ENCODE results near the gene OVOL2. TPM values are rescaled to one million over a fixed set of nuclear protein-coding genes. Genes with fewer than 3 reads are reported as not detected.

The OVOL2 gene
- polyA plus RNA-seq, 1 donor from 2014 or later, result not detected

DNA sequence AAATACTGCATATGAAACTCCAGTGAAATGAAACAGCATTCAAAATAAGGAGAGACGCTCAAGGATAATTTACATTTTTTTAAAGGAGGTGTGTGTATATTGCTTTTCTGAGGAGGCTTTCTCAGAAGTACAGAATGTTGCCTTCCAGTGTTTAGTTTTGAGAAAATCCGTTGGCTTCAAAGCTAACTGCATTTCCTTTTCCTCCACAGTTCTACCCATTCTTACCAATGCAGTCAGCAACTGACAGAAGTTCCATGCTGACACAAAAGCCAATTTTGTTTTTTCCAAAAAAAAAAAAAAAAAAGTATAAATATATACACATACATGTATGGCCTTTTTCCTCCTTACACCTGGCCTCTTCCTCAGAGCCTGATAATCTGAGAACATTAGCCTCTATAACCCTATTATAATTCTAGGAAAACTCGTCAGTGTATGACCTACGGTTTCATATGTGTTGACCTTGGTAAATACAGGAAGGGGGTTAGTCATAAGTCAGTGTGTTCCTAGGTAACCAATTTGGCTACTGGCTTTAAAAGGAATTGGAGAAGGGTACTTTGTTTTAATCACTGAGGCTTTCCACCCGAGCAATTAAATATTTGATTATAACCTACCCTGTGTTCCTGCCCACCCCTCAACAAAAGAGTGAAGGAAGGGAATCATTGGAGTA lies 64.7 kb downstream of the OVOL2 start:
- Histone ChIP-seq H3K79me2 (replicated peaks; ENCODE audit: insufficient read depth, low read length) (no peaks in the 10 kb centered on the region), H4K20me1 (ENCODE audit: insufficient read depth) (no peaks in the 10 kb centered on the region), H3K9me2 (ENCODE audit: insufficient read depth, low read length) (no peaks in the 10 kb centered on the region), H3K9ac (ENCODE audit: low read length) (no peak overlapping the region), H3K27ac (ENCODE audit: low read length) (no peak overlapping the region), H2AFZ (ENCODE audit: low read depth, low read length) (no peak overlapping the region), H3K27me3 (ENCODE audit: insufficient read depth, low read depth, low read length) (no peaks in the 10 kb centered on the region), H3K36me3 (ENCODE audit: insufficient read depth, low read length) (no peaks in the 10 kb centered on the region), H3K4me3 (ENCODE audit: low read length) (no peak overlapping the region), H3K9me3 (ENCODE audit: low read length) (no peaks in the 10 kb centered on the region), H3F3A (ENCODE audit: insufficient read depth, low read length, poor library complexity, severe bottlenecking) (no peaks in the 10 kb centered on the region), H3K4me2 (ENCODE audit: low read length) (no peak overlapping the region)
- TF ChIP-seq EZH2 (IDR thresholded peaks at IDR 0.05; ENCODE audit: borderline replicate concordance, insufficient read depth, low read length, poor library complexity, severe bottlenecking) (no peak), SMC3 (conservative IDR thresholded peaks at IDR 0.05; ENCODE audit: poor library complexity) (no peak), MXI1 (conservative IDR thresholded peaks at IDR 0.05; ENCODE audit: poor library complexity, severe bottlenecking) (no peak), EP300 (conservative IDR thresholded peaks at IDR 0.05; ENCODE audit: poor library complexity, severe bottlenecking) (no peak), RAD21 (conservative IDR thresholded peaks at IDR 0.05) (no peak), TAF1 (IDR thresholded peaks at IDR 0.05; ENCODE audit: low read depth) (no peak), POLR2AphosphoS5 (IDR thresholded peaks at IDR 0.05) (no peak)
- TF ChIP-seq, protein P1, sequence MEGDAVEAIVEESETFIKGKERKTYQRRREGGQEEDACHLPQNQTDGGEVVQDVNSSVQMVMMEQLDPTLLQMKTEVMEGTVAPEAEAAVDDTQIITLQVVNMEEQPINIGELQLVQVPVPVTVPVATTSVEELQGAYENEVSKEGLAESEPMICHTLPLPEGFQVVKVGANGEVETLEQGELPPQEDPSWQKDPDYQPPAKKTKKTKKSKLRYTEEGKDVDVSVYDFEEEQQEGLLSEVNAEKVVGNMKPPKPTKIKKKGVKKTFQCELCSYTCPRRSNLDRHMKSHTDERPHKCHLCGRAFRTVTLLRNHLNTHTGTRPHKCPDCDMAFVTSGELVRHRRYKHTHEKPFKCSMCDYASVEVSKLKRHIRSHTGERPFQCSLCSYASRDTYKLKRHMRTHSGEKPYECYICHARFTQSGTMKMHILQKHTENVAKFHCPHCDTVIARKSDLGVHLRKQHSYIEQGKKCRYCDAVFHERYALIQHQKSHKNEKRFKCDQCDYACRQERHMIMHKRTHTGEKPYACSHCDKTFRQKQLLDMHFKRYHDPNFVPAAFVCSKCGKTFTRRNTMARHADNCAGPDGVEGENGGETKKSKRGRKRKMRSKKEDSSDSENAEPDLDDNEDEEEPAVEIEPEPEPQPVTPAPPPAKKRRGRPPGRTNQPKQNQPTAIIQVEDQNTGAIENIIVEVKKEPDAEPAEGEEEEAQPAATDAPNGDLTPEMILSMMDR (IDR thresholded peaks at IDR 0.05; ENCODE audit: poor library complexity, severe bottlenecking), result no peak
- TF ChIP-seq, protein P2, sequence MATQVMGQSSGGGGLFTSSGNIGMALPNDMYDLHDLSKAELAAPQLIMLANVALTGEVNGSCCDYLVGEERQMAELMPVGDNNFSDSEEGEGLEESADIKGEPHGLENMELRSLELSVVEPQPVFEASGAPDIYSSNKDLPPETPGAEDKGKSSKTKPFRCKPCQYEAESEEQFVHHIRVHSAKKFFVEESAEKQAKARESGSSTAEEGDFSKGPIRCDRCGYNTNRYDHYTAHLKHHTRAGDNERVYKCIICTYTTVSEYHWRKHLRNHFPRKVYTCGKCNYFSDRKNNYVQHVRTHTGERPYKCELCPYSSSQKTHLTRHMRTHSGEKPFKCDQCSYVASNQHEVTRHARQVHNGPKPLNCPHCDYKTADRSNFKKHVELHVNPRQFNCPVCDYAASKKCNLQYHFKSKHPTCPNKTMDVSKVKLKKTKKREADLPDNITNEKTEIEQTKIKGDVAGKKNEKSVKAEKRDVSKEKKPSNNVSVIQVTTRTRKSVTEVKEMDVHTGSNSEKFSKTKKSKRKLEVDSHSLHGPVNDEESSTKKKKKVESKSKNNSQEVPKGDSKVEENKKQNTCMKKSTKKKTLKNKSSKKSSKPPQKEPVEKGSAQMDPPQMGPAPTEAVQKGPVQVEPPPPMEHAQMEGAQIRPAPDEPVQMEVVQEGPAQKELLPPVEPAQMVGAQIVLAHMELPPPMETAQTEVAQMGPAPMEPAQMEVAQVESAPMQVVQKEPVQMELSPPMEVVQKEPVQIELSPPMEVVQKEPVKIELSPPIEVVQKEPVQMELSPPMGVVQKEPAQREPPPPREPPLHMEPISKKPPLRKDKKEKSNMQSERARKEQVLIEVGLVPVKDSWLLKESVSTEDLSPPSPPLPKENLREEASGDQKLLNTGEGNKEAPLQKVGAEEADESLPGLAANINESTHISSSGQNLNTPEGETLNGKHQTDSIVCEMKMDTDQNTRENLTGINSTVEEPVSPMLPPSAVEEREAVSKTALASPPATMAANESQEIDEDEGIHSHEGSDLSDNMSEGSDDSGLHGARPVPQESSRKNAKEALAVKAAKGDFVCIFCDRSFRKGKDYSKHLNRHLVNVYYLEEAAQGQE (IDR thresholded peaks at IDR 0.05; ENCODE audit: borderline replicate concordance), result no peak

DNA sequence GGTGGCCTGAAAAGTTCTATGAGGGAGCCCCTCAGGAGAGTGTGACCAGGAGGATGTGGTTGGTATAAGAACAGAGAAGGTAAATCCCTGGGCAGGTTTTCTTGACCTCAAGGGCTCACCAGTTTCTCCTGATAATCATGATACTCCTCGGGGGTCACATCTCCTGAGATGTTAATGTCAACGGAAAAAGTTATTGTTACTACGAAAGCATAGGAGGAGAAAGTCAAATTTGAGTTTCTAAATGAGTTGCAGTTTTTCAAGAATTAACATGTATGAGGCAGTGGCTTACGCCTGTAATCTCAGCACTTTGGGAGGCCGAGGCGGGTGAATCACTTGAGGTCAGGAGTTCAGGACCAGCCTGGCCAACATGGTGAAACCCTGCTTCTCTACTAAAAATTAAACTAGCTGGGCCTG lies 65.5 kb downstream of the OVOL2 start:
- Histone ChIP-seq H4K20me1 (ENCODE audit: insufficient read depth) (no peaks in the 10 kb centered on the region), H3K36me3 (ENCODE audit: insufficient read depth, low read length) (no peaks in the 10 kb centered on the region), H3K9me2 (ENCODE audit: insufficient read depth, low read length) (no peaks in the 10 kb centered on the region), H3K4me2 (ENCODE audit: low read length) (no peak overlapping the region), H2AFZ (ENCODE audit: low read depth, low read length) (no peak overlapping the region), H3F3A (ENCODE audit: insufficient read depth, low read length, poor library complexity, severe bottlenecking) (no peaks in the 10 kb centered on the region), H3K9ac (ENCODE audit: low read length) (no peak overlapping the region), H3K27ac (ENCODE audit: low read length) (no peak overlapping the region), H3K4me3 (ENCODE audit: low read length) (no peak overlapping the region), H3K27me3 (ENCODE audit: insufficient read depth, low read depth, low read length) (no peaks in the 10 kb centered on the region), H3K79me2 (replicated peaks; ENCODE audit: insufficient read depth, low read length) (no peaks in the 10 kb centered on the region), H3K9me3 (ENCODE audit: low read length) (no peaks in the 10 kb centered on the region)
- TF ChIP-seq EZH2 (IDR thresholded peaks at IDR 0.05; ENCODE audit: borderline replicate concordance, insufficient read depth, low read length, poor library complexity, severe bottlenecking) (no peak), TAF1 (IDR thresholded peaks at IDR 0.05; ENCODE audit: low read depth) (no peak), POLR2AphosphoS5 (IDR thresholded peaks at IDR 0.05) (no peak), EP300 (conservative IDR thresholded peaks at IDR 0.05; ENCODE audit: poor library complexity, severe bottlenecking) (no peak), RAD21 (conservative IDR thresholded peaks at IDR 0.05) (no peak), MXI1 (conservative IDR thresholded peaks at IDR 0.05; ENCODE audit: poor library complexity, severe bottlenecking) (no peak), SMC3 (conservative IDR thresholded peaks at IDR 0.05; ENCODE audit: poor library complexity) (no peak)
- TF ChIP-seq, protein P1 (IDR thresholded peaks at IDR 0.05; ENCODE audit: poor library complexity, severe bottlenecking), result no peak
- TF ChIP-seq, protein P2 (IDR thresholded peaks at IDR 0.05; ENCODE audit: borderline replicate concordance), result no peak
